GM19193 (cell line): ENCODE measurements around the gene HDAC9.

ENCODE experiments used
- POLR2A ChIP-seq: IDR thresholded peaks from 4 replicates; pipeline ENCODE4 v1.6.1; 2011; ENCODE audit not compliant: insufficient read depth, insufficient read length; ENCODE audit errors: extremely low read depth

HDAC9 gene

DNA sequence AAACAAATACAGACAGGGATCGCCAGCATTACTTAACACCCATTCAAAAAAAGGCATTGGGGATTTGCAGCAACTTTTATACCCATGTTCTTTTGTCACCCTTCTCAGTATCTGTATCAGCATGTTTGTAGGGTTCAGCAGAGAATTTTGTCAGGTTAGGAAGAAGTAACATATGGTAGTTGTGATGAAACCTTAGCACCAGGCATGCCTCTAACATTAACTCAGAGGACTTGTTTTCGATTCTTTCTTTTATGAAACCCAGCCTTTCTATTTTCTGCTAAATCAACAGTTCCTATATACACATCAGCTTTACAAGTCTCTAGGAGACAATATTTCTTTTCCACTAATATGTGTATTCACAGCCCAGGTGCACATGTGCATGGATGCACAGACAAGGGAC lies 22.4 kb upstream of the HDAC9 start:
- no peak for TF ChIP-seq POLR2A

DNA sequence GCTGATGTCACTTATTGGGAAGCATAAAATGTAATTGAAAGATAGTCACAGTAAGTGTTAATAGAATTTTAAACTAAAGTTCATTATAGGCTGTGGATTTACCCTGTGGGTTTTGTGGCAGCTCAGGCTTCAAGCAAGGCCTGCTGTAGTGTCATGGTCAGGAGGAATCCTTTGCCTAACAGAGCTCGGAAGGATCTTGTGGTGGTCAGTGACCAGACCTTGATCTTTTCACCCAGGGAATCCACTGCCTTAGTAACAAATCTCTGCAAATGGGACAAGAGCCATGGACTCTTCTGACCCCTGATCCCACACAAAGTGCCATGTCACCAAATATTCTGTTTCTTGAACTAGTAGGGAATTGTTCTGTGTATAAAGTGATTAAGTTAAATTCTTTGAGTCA lies 20.6 kb upstream of the HDAC9 start:
- no peak for TF ChIP-seq POLR2A

DNA sequence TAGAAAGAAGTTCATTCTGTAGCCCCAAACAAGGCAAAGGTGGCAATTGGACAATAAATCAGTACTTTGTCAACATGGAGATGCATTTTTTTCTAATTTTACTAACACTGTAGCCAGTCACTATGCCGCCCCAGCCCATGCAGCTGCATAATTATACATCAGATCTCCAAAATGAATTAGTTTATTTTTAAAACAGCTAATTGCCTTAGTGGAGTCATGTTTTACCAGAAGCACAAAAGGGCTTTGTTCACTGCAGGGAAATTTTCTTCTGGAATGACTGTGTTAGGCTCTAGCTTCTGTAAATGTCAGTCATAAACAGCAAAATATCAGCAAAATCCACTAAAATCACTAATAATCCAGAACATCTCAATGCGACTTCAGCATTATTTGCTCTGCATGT lies 20.1 kb upstream of the HDAC9 start:
- TF ChIP-seq POLR2A: no peak

DNA sequence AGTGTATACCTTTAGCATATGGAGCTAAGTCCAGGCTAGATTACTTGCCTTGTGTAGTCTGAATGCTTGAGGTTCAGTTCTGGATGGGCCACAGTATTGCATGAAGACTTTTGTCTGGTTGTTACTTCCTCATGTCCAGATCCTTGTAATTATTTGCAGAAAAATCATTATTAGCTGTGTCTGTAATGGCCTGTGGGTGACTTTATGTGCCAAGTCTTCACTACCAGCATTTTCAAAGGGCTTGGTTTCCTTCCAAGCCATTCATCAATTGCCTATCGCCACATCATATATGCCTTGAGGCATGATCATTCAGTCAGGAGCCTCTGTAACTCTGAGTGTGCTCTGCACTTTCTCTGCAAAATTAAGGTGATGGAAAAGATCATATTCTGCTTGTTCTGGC lies 13.8 kb upstream of the HDAC9 start:
- no peak for TF ChIP-seq POLR2A

DNA sequence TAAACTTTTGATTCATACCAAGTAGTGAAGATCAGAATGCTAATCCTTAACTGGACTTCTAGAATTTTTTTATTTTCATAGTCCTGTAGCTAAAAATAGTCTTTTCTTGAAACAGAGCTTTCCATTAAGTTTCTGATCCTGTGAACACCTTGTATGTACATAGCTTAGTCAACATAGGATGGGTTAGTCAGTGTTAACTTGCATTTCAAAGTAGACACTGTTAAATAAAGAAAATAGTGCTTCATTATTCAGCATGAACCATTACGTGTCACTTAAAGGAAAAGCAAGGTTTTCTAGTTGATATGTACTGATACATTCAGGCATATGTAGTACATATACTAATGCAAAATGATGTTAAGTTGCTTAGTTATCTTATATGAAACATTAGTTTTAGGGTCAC lies 7.5 kb upstream of the HDAC9 start:
- TF ChIP-seq POLR2A: no peak

DNA sequence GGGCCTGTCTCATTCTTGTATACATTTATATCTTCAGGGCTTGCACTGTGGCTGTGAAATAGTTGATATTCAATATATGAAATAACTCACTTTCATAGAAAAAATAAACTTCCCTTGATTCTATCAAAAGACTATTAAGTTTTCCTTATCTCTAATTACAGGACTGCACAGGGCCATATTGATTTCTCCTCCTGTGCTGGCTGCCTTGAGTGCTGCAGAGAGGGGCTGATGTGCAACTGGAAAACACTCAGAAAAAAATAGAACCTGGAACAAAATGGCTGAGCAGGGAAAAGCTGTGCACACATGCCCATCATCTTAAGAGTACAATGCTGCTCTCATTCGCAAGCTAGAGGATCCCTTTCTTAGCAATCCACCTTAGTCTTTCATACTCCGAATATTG lies 5.9 kb upstream of the HDAC9 start:
- no peak for TF ChIP-seq POLR2A

DNA sequence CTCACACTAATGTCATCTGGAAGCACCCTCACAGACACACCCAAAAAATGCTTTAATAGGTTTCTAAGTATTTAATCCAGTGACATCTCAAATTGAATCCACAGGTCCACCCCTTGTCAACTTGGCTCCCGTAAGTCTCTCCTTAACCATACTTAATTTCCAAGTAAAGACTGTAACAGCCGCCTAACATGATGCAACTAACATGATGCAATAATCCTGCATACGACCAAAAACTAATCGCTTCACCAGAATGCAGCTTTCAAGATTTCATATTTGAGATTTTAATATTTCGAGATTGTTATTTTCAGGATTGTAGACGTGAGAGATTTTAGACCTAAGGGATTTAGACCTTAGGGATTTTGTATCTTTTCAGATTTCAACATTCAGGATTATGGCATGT lies 3.7 kb upstream of the HDAC9 start:
- no peak for TF ChIP-seq POLR2A

DNA sequence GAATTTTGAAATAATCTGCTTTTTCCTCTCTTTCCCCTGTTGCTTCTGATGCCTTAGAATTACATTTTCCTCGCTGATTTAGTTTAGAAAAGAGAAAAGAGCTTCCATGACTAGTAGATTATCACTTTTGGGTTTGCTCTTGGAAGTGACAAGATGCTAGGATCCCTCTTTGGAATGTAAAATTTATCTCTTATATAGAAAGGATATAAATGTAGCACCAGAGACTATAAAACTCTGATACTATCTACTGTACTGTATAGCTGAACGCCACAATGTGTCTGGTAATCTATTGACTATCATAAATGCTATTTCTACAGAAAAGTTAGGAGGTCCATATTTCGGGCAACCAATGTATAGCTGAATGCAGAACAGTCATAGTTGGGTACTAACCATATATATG lies 1.1 kb upstream of the HDAC9 start:
- no peak for TF ChIP-seq POLR2A

DNA sequence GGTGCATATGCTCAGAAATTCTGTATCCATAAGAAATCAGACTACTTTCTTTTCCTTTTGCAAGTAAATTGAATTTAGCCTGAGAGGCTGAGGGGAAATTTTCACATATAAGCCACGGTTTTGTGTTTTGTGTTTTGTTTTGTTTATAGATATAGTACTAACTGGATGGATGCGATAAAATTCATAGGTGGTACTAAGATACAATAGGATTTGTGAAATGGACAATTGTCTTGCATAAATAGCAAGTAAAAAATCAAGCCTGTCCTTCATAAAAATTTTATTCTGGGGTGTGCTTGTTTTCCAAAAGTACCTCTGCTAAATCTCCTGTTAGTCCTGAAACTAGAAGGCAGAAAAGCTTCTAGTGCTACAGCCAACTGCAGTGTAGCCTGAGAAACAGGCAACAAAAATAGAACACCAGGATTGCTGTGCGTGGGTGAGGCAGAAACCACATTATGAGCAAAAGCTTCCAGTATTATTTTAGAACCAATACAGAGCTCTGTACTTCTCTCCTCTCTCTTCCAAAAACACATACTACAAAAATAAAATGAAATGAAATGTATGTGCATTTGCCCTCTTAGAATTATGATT lies 634 bp upstream of the HDAC9 start:
- no peak for TF ChIP-seq POLR2A

DNA sequence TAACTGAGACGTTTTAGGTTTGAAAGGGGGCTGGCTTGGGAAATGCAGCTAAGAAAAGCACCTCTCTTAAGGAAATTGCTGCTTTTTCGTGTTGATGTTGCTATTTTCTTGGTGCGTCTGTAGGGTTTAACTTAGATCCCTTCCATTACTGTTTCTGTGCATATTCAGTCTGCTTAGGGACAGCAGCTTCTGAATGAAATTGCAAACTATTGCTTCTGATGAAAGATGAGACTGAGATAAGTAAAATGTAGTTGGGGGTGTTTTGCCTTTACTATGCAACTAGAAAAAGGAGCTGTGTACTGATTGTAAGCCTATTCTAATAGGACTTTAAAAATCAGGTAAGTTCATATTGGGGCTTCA lies 772 bp downstream of the HDAC9 start:
- TF ChIP-seq POLR2A: no peak

DNA sequence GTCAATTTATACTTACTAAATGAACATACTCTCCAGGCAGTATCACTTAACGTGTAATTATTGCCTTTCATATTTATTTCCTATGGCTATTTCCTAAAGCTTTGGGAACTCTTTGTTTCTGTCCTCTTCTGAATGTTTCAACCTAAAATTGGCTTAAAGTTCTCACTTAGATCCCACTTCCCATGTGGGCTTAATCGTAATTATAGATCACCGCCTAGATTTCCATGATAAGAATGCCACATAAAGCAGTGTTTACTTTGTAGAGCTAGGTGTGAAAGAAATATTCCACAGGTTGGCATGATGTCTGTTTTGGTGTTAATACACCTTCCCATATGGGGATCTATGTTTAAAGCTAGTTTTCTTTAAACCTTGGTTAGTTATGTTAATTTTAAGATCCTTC lies 1.5 kb downstream of the HDAC9 start:
- no peak for TF ChIP-seq POLR2A

DNA sequence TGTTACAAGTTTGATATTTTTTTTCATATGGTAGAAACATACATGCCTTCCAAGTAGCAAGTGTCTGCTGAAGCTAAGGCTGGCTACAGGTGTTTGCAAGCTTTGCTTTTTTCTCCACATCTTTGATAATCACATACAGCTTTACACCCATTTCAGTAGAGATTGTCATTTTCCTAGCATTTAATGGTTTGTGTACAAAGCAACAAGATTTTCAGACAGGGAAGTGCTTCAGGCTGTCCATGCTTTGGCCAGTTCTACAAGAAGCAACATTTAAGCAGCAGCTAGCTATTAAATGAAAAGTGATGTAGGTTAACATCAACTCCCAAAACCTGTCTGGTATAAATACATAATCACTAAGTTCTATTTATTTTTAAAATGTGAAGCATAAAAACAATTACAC lies 2.3 kb downstream of the HDAC9 start:
- TF ChIP-seq POLR2A: no peak

DNA sequence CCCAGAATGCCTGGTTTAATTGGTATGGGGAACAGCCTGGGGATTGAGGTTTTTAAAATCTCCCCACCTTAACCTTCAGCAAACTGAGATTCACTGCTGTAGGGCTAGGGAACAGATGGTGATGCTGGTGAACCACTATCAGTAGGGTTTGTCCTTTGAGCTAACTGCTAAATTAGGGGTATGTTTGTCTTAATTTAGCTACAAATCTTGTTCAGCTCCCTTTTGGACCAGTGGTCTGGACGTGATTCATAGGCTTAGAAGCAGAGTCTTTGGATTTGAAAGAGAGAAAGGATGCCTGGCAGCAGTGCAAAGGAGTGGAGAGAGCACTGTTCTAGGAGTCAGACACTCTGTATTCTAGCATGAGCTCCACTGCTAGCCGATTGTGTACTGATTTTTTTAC lies 2.8 kb downstream of the HDAC9 start:
- no peak for TF ChIP-seq POLR2A

DNA sequence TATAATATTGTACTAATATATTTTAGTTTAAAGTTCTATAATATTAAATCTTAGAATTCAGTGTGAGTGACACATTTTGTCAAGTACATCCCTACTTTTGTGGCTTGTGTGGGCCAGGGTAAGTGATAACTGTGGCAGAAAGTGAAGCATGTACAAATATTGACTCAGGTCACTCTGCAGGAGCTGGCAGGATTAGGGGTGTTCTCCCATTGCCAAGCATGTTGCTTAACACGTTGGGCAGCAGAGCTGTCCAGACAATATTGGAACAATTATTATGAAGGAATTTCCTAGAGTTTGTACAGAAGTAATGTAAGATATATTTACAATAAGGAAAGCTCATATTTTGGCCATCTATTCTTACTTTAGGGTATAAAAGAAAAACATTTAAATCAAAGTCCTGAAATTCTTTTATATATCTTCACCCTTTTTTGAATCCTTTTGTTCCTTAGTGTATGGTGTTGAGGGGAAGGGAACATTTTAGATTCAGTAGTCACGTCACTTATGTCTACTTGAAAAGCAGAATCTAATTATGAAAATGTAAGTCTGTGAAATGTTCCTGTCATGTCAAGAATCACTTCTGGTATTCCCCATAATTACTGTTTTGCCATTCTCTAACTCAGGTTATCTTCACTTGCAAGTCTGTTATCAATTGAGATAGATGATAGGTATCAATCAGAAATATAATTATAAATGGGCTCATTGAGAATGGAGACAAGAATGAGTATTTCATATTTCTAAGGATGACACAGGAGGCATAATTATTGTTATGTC lies 4.0 kb downstream of the HDAC9 start:
- no peak for TF ChIP-seq POLR2A

DNA sequence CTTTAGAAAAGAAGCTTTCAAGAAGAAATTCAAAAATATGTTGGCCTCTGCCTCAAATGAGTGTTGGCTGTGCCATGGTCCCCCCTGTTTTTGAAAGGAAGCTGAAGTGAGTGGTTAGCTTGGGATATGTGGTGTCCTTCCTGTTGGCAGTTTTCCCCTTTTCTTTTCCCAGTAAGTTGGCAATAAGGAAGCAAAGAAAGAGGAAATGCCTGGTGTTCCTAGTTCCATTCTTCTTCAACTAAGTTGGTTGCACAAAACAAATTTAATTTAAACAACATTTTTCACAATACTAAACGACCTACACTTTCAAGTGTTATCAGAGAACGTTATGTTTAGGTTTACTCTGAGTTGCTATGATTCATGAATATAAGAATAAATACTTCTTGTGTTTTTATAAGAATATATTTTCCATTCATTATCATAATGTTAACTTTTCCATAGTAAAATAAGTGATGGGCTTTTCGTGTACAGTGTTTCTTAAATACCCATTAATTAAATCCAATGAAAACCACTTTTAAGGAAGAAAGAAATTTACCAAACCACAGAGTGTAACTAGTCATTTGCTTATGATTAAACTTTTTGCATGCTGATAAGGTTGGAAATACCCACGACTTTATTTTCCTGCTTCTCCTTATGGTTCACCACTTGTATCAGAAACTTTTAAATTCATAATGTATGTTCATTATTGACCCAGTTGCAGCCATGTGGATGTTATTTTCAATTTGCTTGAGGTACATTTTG lies 7.7 kb downstream of the HDAC9 start:
- TF ChIP-seq POLR2A: no peak

DNA sequence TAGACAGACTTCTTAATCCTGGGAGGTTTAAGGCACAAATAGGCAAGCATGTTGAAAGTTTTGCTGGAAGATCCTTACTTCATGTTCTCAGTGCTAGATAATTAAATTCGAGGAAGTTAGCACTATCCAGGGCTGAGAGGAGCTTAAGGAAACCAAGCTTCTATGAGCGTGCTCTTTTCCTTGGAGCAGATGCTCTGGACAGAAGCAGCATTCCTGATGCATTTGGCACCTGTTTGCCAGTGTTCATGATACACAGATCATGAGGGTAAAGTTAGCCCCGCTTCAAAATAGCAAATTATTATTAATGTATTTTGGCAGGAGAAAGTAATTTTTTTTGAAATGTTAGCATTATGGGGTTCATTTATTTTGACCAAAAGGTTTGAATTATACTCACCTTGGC lies 9.4 kb downstream of the HDAC9 start:
- TF ChIP-seq POLR2A: no peak
